ENCODE data around the gene TMEM54.

TMEM54 gene

GRCh38 chr1:32860566-32860965 is 40.6 kb downstream of the TMEM54 start:
- DNase-seq = no peak

- no peak for DNase-seq
Observed at GRCh38 chr1:32859915-32860314, 41.3 kb downstream of the TMEM54 start.

- DNase-seq = no peak
Observed at GRCh38 chr1:32858791-32859190, 42.4 kb downstream of the TMEM54 start.

- no peak for DNase-seq
Observed at GRCh38 chr1:32858136-32858535, 43.1 kb downstream of the TMEM54 start.

- DNase-seq = no peak
Observed at GRCh38 chr1:32855861-32856617, 45.1 kb downstream of the TMEM54 start.

GRCh38 chr1:32848354-32849063 is 52.7 kb downstream of the TMEM54 start:
- no peak for DNase-seq
